ENCODE data around the gene MRPS24.
"Not testable (repeated sequence)": the region's sequence is repeated elsewhere in the genome, so short reads cannot be mapped to it uniquely, and the experiment has no call there.

MRPS24 gene

DNA sequence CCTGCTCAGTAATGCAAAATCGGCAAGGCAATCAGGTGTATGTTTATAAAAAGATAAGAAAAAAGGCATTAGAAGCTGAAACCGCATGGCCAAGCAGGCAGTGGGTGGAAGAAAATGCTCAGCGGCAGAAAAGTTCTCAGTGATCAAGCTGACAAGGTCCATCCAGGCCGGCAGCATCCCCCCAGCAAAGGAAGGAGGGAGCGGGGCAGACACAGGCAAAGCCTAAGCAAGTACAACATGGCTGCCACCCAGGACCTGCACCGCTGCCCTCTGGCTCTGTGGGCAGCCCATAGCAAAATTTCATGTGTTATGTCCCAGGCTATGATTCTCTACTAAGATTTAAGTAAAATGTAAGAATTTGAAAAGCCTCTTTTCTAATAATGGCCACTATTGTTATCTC, 45.4 kb downstream of the MRPS24 start:
- no peak for TF ChIP-seq CTCF (conservative IDR thresholded peaks at IDR 0.05; ENCODE audit: low read depth, low read length)

GRCh38 chr7:43823425-43823824, 45.9 kb downstream of the MRPS24 start:
- not testable (repeated sequence) for H3K4me3 ChIP-seq (ENCODE audit: low read depth, low read length); DNase-seq (ENCODE audit: low read depth)

More for the DNA sequence above, 45.4 kb downstream of the MRPS24 start:
- H3K4me3 ChIP-seq (ENCODE audit: low read depth, low read length): no peak overlapping the region
- DNase-seq (ENCODE audit: low read depth): no peak
